ENCODE results near the gene FCER1A.

DNA sequence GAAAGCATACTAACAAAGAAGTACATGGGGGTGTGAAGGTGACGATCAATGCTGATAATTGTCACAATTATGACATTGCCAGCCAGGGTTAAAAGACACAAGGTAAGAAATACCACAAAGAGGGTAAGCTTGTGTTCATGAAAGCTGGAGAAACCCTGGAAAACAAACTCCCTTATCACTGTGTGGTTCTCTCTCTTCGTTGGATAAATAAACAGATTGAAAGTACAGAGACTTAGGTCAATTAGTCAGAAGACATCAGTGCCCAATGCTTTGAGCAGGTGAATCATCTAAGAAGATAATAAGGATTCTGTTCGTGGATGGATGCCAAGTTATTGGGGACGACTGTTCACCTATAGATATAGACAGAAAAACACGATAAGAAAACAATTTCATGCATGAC lies 22.4 kb upstream of the FCER1A start:
- TF ChIP-seq, protein P1, sequence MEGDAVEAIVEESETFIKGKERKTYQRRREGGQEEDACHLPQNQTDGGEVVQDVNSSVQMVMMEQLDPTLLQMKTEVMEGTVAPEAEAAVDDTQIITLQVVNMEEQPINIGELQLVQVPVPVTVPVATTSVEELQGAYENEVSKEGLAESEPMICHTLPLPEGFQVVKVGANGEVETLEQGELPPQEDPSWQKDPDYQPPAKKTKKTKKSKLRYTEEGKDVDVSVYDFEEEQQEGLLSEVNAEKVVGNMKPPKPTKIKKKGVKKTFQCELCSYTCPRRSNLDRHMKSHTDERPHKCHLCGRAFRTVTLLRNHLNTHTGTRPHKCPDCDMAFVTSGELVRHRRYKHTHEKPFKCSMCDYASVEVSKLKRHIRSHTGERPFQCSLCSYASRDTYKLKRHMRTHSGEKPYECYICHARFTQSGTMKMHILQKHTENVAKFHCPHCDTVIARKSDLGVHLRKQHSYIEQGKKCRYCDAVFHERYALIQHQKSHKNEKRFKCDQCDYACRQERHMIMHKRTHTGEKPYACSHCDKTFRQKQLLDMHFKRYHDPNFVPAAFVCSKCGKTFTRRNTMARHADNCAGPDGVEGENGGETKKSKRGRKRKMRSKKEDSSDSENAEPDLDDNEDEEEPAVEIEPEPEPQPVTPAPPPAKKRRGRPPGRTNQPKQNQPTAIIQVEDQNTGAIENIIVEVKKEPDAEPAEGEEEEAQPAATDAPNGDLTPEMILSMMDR (IDR thresholded peaks at IDR 0.05) = no peak
- TF ChIP-seq ZFX (IDR thresholded peaks at IDR 0.05; ENCODE audit: borderline replicate concordance) = no peak

All from 22Rv1 (cell line).